ENCODE data around the gene CALHM3.

DNA sequence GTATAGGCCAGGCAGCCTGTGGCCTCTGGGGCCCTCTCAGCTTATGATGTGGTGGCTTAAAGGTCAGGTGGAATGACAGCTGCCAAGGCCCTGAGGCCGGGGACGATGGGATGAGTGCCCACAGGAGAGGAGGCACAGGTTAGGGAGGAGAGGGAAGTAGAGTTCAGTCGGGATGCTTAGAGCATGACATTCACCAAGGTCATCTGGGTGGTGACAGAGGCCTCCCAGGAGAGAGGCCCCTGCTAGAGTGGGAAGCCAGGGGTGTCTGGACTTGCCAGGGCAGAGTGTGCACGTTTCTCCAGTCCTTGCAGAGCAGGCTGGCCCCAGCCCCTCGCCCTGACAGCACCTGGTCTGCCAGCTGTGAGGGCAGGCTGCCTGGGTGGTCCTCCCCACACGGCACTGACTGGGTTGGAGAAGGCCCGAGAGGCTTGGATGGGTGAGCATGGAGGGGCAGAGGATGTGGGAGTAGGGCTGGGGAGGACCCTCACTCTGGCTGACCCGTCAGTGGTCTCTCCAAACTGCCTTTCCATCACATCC lies 21.8 kb downstream of the CALHM3 start:
- TF ChIP-seq, protein P1, sequence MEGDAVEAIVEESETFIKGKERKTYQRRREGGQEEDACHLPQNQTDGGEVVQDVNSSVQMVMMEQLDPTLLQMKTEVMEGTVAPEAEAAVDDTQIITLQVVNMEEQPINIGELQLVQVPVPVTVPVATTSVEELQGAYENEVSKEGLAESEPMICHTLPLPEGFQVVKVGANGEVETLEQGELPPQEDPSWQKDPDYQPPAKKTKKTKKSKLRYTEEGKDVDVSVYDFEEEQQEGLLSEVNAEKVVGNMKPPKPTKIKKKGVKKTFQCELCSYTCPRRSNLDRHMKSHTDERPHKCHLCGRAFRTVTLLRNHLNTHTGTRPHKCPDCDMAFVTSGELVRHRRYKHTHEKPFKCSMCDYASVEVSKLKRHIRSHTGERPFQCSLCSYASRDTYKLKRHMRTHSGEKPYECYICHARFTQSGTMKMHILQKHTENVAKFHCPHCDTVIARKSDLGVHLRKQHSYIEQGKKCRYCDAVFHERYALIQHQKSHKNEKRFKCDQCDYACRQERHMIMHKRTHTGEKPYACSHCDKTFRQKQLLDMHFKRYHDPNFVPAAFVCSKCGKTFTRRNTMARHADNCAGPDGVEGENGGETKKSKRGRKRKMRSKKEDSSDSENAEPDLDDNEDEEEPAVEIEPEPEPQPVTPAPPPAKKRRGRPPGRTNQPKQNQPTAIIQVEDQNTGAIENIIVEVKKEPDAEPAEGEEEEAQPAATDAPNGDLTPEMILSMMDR (IDR thresholded peaks at IDR 0.05; ENCODE audit: poor library complexity) = no peak
- TF ChIP-seq EZH2 (IDR thresholded peaks at IDR 0.05; ENCODE audit: borderline replicate concordance) = no peak
- no peak for TF ChIP-seq EZH2phosphoT487 (IDR thresholded peaks at IDR 0.05; ENCODE audit: low read depth, severe bottlenecking, unreplicated experiment)

Measured in hepatocyte (in vitro differentiated cells).